CD8-positive, alpha-beta memory T cell (primary cell): ENCODE results near the gene RSPH1. TPM values are rescaled to one million over a fixed set of nuclear protein-coding genes. Genes with fewer than 3 reads are reported as not detected.
"Not testable (repeated sequence)": the region's sequence is repeated elsewhere in the genome, so short reads cannot be mapped to it uniquely, and the experiment has no call there.

Source experiments
- CTCF ChIA-PET: fragments of 350-600 bp; sonication (Branson Sonifier 250); formaldehyde crosslinking; loops from one replicate; lab custom pipeline; 2021; ENCODE audit warnings: antibody characterized with exemption; lab: Charles Lee
- POLR2A ChIA-PET: fragments of 350-600 bp; sonication (Branson Sonifier 250); formaldehyde crosslinking; loops from one replicate; lab custom pipeline; 2021; ENCODE audit warnings: antibody characterized with exemption; lab: Charles Lee
- DNase-seq, 5 donors: peaks; one replicate each; pipeline versions ENCODE4 v3.0.0 to v3.0.0-alpha.2; 2020 to 2022; ENCODE audit warnings: mixed read lengths in 1 of 5
- H3K27ac ChIP-seq: one replicate; pipeline ENCODE4 v1.7.0; 2013; ENCODE audit warnings: low read depth, mild to moderate bottlenecking, low read length, moderate library complexity
- H3K27me3 ChIP-seq: 2 replicates; pipeline ENCODE4 v1.7.0; 2013; ENCODE audit warnings: low read length, mild to moderate bottlenecking; ENCODE audit not compliant: insufficient read depth, poor library complexity, severe bottlenecking
- H3K36me3 ChIP-seq: 2 replicates; pipeline ENCODE4 v1.7.0; 2013; ENCODE audit warnings: mild to moderate bottlenecking, low read length, moderate library complexity; ENCODE audit not compliant: insufficient read depth
- H3K4me1 ChIP-seq: 2 replicates; pipeline ENCODE4 v1.7.0; 2013; ENCODE audit warnings: mild to moderate bottlenecking, low read length, moderate library complexity; ENCODE audit not compliant: insufficient read depth
- H3K4me3 ChIP-seq: 2 replicates; pipeline ENCODE4 v1.7.0; 2013; ENCODE audit warnings: mild to moderate bottlenecking, low read length
- H3K9me3 ChIP-seq: 2 replicates; pipeline ENCODE4 v1.7.0; 2013; ENCODE audit warnings: mild to moderate bottlenecking, low read length
- H3K27ac Mint-ChIP-seq, 8 donors: one replicate each; pipeline ENCODE4 v1.8.0; 2020 to 2021; ENCODE audit warnings: mixed read lengths in 8 of 8, mild to moderate bottlenecking in 6 of 8, inconsistent platforms in 3 of 8, moderate library complexity in 3 of 8
- H3K27me3 Mint-ChIP-seq, 2 donors: one replicate each; pipeline ENCODE4 v1.8.0; 2020 to 2021; ENCODE audit warnings: mixed read lengths in 2 of 2, mild to moderate bottlenecking in 1 of 2, moderate library complexity in 1 of 2
- H3K36me3 Mint-ChIP-seq, 3 donors: one replicate each; pipeline ENCODE4 v1.8.0; 2020 to 2021; ENCODE audit warnings: mixed read lengths in 3 of 3, inconsistent platforms in 1 of 3, mild to moderate bottlenecking in 1 of 3
- H3K4me1 Mint-ChIP-seq, 3 donors: one replicate each; pipeline ENCODE4 v1.8.0; 2020 to 2021; ENCODE audit warnings: mixed read lengths in 3 of 3, inconsistent platforms in 1 of 3, mild to moderate bottlenecking in 1 of 3
- H3K4me3 Mint-ChIP-seq, 7 donors: one replicate each; pipeline ENCODE4 v1.8.0; 2020 to 2021; ENCODE audit warnings: mixed read lengths in 7 of 7, mild to moderate bottlenecking in 6 of 7, moderate library complexity in 4 of 7, inconsistent platforms in 2 of 7
- H3K9me3 Mint-ChIP-seq, 5 donors: one replicate each; pipeline ENCODE4 v1.8.0; 2020 to 2022; ENCODE audit warnings: mixed read lengths in 5 of 5, mild to moderate bottlenecking in 3 of 5, moderate library complexity in 2 of 5, inconsistent platforms in 1 of 5
- polyA plus RNA-seq: library from polyadenylated mRNA; unstranded; fragments of 300-500 nt; fragmentation: Illumina TruSeq; gene quantifications from one replicate; pipeline ENCODE4 v1.2.3, GENCODE V29; 2021
- total RNA-seq, 2 experiments: library from RNA; stranded (reverse); gene quantifications; one replicate each; pipeline ENCODE4 v1.2.3, GENCODE V29; 2021

Gene RSPH1
- total and polyA plus RNA-seq, 3 experiments from 2014 or later: not detected

DNA sequence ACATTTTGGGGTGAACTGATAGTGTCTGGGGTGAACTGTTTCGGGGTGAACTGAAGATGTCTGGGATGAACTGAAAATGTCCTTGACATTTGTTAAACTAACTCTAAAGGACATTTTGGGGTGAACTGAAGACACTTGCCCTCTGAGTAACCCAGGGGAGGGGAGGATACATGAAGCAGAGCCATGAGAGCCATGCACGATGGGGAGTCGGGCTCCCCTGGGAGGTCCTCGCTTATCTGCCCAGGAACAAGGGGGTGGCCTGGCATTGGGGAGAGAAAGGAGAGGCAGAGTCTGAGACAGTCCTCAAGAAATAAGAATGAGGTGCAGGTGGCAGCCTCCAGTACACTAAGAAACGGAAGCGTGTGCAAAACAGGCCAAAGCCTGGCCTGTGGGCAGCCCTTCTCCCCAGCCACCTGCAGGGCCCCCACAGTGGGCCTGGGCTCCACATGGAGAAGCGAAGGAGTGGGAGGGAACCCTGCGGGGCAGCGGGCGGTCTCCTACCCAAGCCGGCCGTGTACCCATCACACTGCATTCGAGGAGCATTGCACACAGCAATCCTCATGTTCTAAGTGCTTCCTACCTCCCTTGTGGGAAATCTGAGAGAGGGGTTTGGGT lies 24.2 kb downstream of the RSPH1 start:
- H3K4me3 Mint-ChIP-seq: no peak overlapping the region
- POLR2A ChIA-PET: no interaction called here
- H3K27me3 ChIP-seq: no peaks in the 10 kb centered on the region
- H3K4me1 ChIP-seq: no peaks in the 10 kb centered on the region
- peak overlapping the region in 2 of 8 donors; percentile 54 to 88 for H3K27ac Mint-ChIP-seq
- H3K4me1 Mint-ChIP-seq: peaks cover 0 to 8% (median 7%) of the 10 kb centered on the region in 3 donors
- H3K9me3 ChIP-seq: no peaks in the 10 kb centered on the region
- peaks cover 1 to 6% of the 10 kb centered on the region in 2 donors for H3K27me3 Mint-ChIP-seq
- no peaks in the 10 kb centered on the region for H3K36me3 ChIP-seq
- no peaks in the 10 kb centered on the region for H3K36me3 Mint-ChIP-seq
- no peak overlapping the region for H3K4me3 ChIP-seq
- H3K9me3 Mint-ChIP-seq: no peaks in the 10 kb centered on the region
- no peak overlapping the region for H3K27ac ChIP-seq
- DNase-seq: no peak
- CTCF ChIA-PET: no interaction called here

DNA sequence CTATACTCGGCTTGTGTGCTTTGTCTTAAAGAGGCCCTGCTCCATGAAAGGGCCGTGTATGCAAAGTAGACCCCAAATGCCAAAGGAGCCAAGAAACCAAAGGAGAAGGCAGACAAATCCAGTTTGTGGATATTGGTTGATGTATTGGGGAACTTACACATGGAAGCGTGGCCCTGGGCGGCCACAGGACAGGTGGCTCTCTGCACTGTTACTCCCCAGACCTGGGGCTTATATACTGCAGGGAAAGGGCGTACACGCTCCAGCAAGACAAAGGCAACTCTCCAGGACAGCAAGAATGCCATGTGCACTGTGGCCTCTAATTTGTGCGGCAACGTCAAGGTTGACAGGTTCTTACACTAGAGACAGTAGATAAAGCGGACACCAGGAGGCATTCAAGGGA lies 24.8 kb downstream of the RSPH1 start:
- DNase-seq: no peak
- ChIA-PET CTCF (no interaction called here), POLR2A (no interaction called here)
- H3K27ac Mint-ChIP-seq: no peak overlapping the region
- Histone ChIP-seq H3K27me3 (no peaks in the 10 kb centered on the region), H3K4me1 (no peaks in the 10 kb centered on the region), H3K27ac (no peak overlapping the region), H3K9me3 (no peaks in the 10 kb centered on the region), H3K36me3 (no peaks in the 10 kb centered on the region), H3K4me3 (no peak overlapping the region)
- peaks cover 0 to 9% (median 8%) of the 10 kb centered on the region in 3 donors for H3K4me1 Mint-ChIP-seq
- H3K9me3 Mint-ChIP-seq: no peaks in the 10 kb centered on the region
- H3K4me3 Mint-ChIP-seq: no peak overlapping the region
- H3K36me3 Mint-ChIP-seq: no peaks in the 10 kb centered on the region
- peaks cover 1 to 6% of the 10 kb centered on the region in 2 donors for H3K27me3 Mint-ChIP-seq

DNA sequence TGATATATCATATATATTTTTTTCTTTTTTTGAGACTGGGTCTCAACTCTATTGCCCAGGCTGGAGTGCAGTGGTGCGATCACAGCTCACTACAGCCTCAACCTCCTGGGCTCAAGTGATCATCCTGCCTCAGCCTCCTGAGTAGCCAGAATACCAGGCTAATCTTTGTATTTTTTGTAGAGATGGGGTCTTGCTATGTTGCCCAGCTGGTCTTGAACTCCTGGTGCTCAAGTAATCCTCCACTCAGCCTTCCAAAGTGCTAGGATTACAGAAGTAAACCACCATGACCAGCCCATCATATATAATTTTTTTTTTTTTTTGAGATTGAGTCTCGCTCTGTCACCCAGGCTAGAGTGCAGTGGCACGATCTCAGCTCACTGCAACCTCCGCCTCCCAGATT lies 26.3 kb downstream of the RSPH1 start:
- H3K9me3 Mint-ChIP-seq, H3K27ac ChIP-seq, H3K27ac Mint-ChIP-seq, H3K36me3 Mint-ChIP-seq, H3K4me3 ChIP-seq, CTCF ChIA-PET, H3K27me3 Mint-ChIP-seq, POLR2A ChIA-PET, H3K9me3 ChIP-seq, H3K4me3 Mint-ChIP-seq, DNase-seq, H3K36me3 ChIP-seq, H3K27me3 ChIP-seq: not testable (repeated sequence)
- peaks cover 11% of the 10 kb centered on the region for H3K4me1 ChIP-seq
- H3K4me1 Mint-ChIP-seq: peaks cover 9 to 21% (median 19%) of the 10 kb centered on the region in 3 donors

GRCh38 chr21:42469272-42469671 lies 26.8 kb downstream of the RSPH1 start:
- DNase-seq: no peak
- Mint-ChIP-seq H3K9me3 (no peaks in the 10 kb centered on the region), H3K4me1 (peaks cover 12 to 25% (median 23%) of the 10 kb centered on the region in 3 donors), H3K27me3 (peaks cover under 1 to 1% of the 10 kb centered on the region in 2 donors), H3K4me3 (no peak overlapping the region), H3K36me3 (no peaks in the 10 kb centered on the region), H3K27ac (peak overlapping the region in 1 of 8 donors; percentile 56)
- Histone ChIP-seq H3K9me3 (no peaks in the 10 kb centered on the region), H3K27me3 (no peaks in the 10 kb centered on the region), H3K4me3 (no peak overlapping the region), H3K27ac (no peak overlapping the region), H3K36me3 (no peaks in the 10 kb centered on the region), H3K4me1 (peaks cover 16% of the 10 kb centered on the region)
- CTCF ChIA-PET: no interaction called here
- POLR2A ChIA-PET: no interaction called here

- H3K9me3 ChIP-seq: no peaks in the 10 kb centered on the region
- peaks cover 18 to 32% (median 30%) of the 10 kb centered on the region in 3 donors for H3K4me1 Mint-ChIP-seq
- no peak overlapping the region for H3K4me3 Mint-ChIP-seq
- no peaks in the 10 kb centered on the region for H3K27me3 ChIP-seq
- no peak overlapping the region for H3K27ac Mint-ChIP-seq
- H3K36me3 ChIP-seq: no peaks in the 10 kb centered on the region
- ChIA-PET CTCF (no interaction called here), POLR2A (no interaction called here)
- H3K27ac ChIP-seq: no peak overlapping the region
- DNase-seq: no peak
- no peak overlapping the region for H3K4me3 ChIP-seq
- H3K27me3 Mint-ChIP-seq: peaks cover 0 to 3% of the 10 kb centered on the region in 2 donors
- H3K4me1 ChIP-seq: peaks cover 23% of the 10 kb centered on the region
- no peaks in the 10 kb centered on the region for H3K9me3 Mint-ChIP-seq
- H3K36me3 Mint-ChIP-seq: no peaks in the 10 kb centered on the region
Measured at GRCh38 chr21:42468491-42469131, 27.4 kb downstream of the RSPH1 start.

DNA sequence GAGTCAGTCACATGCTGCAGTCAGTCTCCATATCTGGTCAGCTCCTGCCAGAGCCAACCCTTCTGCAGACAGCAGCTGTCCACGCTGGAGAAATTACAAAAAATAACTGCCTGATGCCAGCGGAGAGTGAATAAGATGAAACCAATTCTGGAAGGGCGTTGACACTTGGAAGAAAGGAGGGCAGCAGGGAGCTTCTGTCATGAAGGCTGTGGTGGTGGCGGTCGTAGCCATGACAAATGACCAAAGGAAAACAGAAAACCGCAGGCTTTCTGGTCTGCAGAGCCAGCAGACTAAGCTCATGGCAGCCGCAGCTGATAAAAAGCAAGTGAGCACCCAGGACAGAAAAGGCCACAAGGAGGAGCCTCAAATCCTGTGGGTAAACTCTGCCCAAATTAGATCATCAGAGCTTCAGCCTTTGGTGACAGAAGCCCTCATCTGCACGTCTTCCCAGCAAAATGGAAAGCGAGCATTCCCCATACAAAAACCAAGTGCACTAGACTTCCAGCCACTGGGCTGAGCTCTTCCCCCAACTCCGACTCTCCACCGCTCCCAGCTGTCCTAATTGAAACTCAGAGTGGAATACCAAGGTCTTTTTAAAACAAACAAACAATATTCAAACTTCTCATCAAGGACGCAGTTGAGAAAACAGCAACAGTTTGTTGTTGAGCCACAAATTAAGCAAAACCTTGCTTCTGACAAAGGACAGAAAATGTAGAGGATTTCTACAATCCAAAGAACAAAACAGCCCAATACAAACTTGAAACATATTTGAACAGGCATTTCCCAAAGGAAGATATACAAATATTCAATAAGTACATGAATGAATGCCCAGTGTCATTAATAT lies 28.7 kb downstream of the RSPH1 start:
- POLR2A ChIA-PET: no interaction called here
- peaks cover 27 to 43% (median 36%) of the 10 kb centered on the region in 3 donors for H3K4me1 Mint-ChIP-seq
- Histone ChIP-seq H3K9me3 (no peaks in the 10 kb centered on the region), H3K4me3 (no peak overlapping the region), H3K36me3 (no peaks in the 10 kb centered on the region), H3K27ac (no peak overlapping the region), H3K4me1 (peaks cover 34% of the 10 kb centered on the region), H3K27me3 (no peaks in the 10 kb centered on the region)
- CTCF ChIA-PET: interaction anchor here (0.8 to 1.5 kb wide), 4 partner anchors 45 to 129 kb away, joined by 3 to 4 read pairs (median 3); partner anchors contain the start of gene SLC37A1
- no peaks in the 10 kb centered on the region for H3K36me3 Mint-ChIP-seq
- H3K27ac Mint-ChIP-seq: peak overlapping the region in 5 of 8 donors; percentile 11 to 67 (median 48)
- H3K27me3 Mint-ChIP-seq: peaks cover 0 to 3% of the 10 kb centered on the region in 2 donors
- no peak for DNase-seq
- H3K4me3 Mint-ChIP-seq: no peak overlapping the region
- H3K9me3 Mint-ChIP-seq: no peaks in the 10 kb centered on the region

GRCh38 chr21:42466700-42467099 lies 29.3 kb downstream of the RSPH1 start:
- Mint-ChIP-seq H3K27ac (peak overlapping the region in 3 of 8 donors; percentile 11 to 67 (median 37)), H3K4me3 (no peak overlapping the region), H3K36me3 (no peaks in the 10 kb centered on the region), H3K27me3 (peaks cover 0 to 3% of the 10 kb centered on the region in 2 donors), H3K4me1 (peaks cover 28 to 46% (median 36%) of the 10 kb centered on the region in 3 donors), H3K9me3 (no peaks in the 10 kb centered on the region)
- no peak for DNase-seq
- Histone ChIP-seq H3K36me3 (no peaks in the 10 kb centered on the region), H3K4me1 (peaks cover 40% of the 10 kb centered on the region), H3K4me3 (no peak overlapping the region), H3K9me3 (no peaks in the 10 kb centered on the region), H3K27ac (no peak overlapping the region), H3K27me3 (no peaks in the 10 kb centered on the region)
- ChIA-PET CTCF (interaction anchor here (0.8 to 1.5 kb wide), 4 partner anchors 46 to 128 kb away, joined by 3 to 4 read pairs (median 3); partner anchors contain the start of gene SLC37A1), POLR2A (no interaction called here)

DNA sequence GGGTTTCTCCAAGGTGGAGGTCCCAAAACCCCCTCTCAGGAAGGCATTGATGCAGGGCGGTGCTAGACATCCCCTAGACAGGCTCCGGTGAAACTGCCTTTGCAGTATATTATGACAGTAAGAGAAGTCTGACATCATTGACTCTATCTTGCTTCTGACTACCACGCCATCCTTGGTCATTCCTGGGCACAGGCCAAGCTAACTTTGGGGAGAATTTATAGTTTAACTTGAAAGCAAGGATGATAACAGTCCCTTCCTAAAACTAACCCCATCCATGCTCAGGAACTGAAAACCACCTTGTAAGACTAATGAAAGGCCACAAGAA lies 30.3 kb downstream of the RSPH1 start:
- H3K36me3 ChIP-seq: no peaks in the 10 kb centered on the region
- H3K27ac Mint-ChIP-seq: peak overlapping the region in 4 of 8 donors; percentile 62 to 95 (median 84)
- H3K4me1 ChIP-seq: peaks cover 50% of the 10 kb centered on the region
- POLR2A ChIA-PET: no interaction called here
- no peaks in the 10 kb centered on the region for H3K36me3 Mint-ChIP-seq
- no peak overlapping the region for H3K27ac ChIP-seq
- H3K9me3 ChIP-seq: no peaks in the 10 kb centered on the region
- DNase-seq: no peak
- peaks cover 0 to 4% of the 10 kb centered on the region in 2 donors for H3K27me3 Mint-ChIP-seq
- H3K4me1 Mint-ChIP-seq: peaks cover 35 to 51% (median 36%) of the 10 kb centered on the region in 3 donors
- CTCF ChIA-PET: interaction anchor here (0.8 kb wide), 1 partner anchor 15 kb away, joined by 3 read pairs; no protein-coding TSS in a partner anchor
- H3K27me3 ChIP-seq: no peaks in the 10 kb centered on the region
- H3K4me3 ChIP-seq: no peak overlapping the region
- H3K9me3 Mint-ChIP-seq: no peaks in the 10 kb centered on the region
- peak overlapping the region in 1 of 7 donors; percentile 12 for H3K4me3 Mint-ChIP-seq
